ENCODE results near the gene PUS7L. TPM values are rescaled to one million over a fixed set of nuclear protein-coding genes. Genes with fewer than 3 reads are reported as not detected.

PUS7L gene
- total RNA-seq, 2 experiments from 2014 or later: 16.7 to 18.7 TPM

- no peak for DNase-seq
- H3K36me3 Mint-ChIP-seq (ENCODE audit: low read depth): peaks cover 19% of the 10 kb centered on the region
Measured at GRCh38 chr12:43805149-43805859, 46.7 kb upstream of the PUS7L start.

GRCh38 chr12:43797561-43798217 lies 39.1 kb upstream of the PUS7L start:
- no peak for TF ChIP-seq CTCF (IDR thresholded peaks at IDR 0.05)
- ATAC-seq (no peak), DNase-seq (no peak)
- peaks cover 34% of the 10 kb centered on the region for H3K36me3 Mint-ChIP-seq (ENCODE audit: low read depth)
- peaks cover 11% of the 10 kb centered on the region for H3K4me1 Mint-ChIP-seq (ENCODE audit: low read depth)
- peak overlapping the region; percentile 35 for H3K27ac Mint-ChIP-seq
- H3K4me3 Mint-ChIP-seq: no peak overlapping the region
- no peaks in the 10 kb centered on the region for H3K9me3 Mint-ChIP-seq
- intact Hi-C loops (cut with micrococcal nuclease): no loop called here
- ChIA-PET POLR2A (interaction anchor here (0.7 to 1.7 kb wide), 2 partner anchors 8 to 37 kb away, joined by 3 to 7 read pairs; partner anchors contain the start of gene TWF1), CTCF (interaction anchor here (1.4 to 3.4 kb wide), 2 partner anchors 9 to 38 kb away, joined by 4 to 12 read pairs; partner anchors contain the start of genes IRAK4, PUS7L and TWF1)
- no peaks in the 10 kb centered on the region for H3K27me3 Mint-ChIP-seq

More at GRCh38 chr12:43805149-43805859, 46.7 kb upstream of the PUS7L start:
- POLR2A ChIA-PET: interaction anchor here (0.7 to 2.1 kb wide), 10 partner anchors 9 to 71 kb away, joined by 3 to 10 read pairs (median 4); partner anchors contain the start of genes IRAK4, PUS7L and TMEM117
- Mint-ChIP-seq H3K4me1 (ENCODE audit: low read depth) (peaks cover 33% of the 10 kb centered on the region), H3K4me3 (peak overlapping the region; percentile 82), H3K9me3 (no peaks in the 10 kb centered on the region), H3K27ac (peak overlapping the region; percentile 100), H3K27me3 (no peaks in the 10 kb centered on the region)
- no peak for TF ChIP-seq CTCF (IDR thresholded peaks at IDR 0.05)
- ATAC-seq: no peak
- intact Hi-C loops (cut with micrococcal nuclease): loop anchor here (5.0 kb wide), 1 partner anchor 48 kb away; the partner anchor contains the start of genes IRAK4 and PUS7L
- CTCF ChIA-PET: interaction anchor here (1.0 to 4.6 kb wide), 7 partner anchors 8 to 77 kb away, joined by 3 to 34 read pairs (median 4); no protein-coding TSS in a partner anchor

GRCh38 chr12:43795716-43796280 lies 37.2 kb upstream of the PUS7L start:
- Mint-ChIP-seq H3K4me1 (ENCODE audit: low read depth) (peaks cover 7% of the 10 kb centered on the region), H3K27ac (peak overlapping the region; percentile 2), H3K4me3 (no peak overlapping the region), H3K36me3 (ENCODE audit: low read depth) (peaks cover 35% of the 10 kb centered on the region), H3K27me3 (no peaks in the 10 kb centered on the region), H3K9me3 (no peaks in the 10 kb centered on the region)
- DNase-seq (no peak), ATAC-seq (no peak)
- POLR2A ChIA-PET: interaction anchor here (1.7 kb wide), 1 partner anchor 10 kb away, joined by 7 read pairs; the partner anchor contains the start of gene TWF1
- no peak for TF ChIP-seq CTCF (IDR thresholded peaks at IDR 0.05)
- CTCF ChIA-PET: interaction anchor here (1.3 to 3.4 kb wide), 2 partner anchors 11 to 19 kb away, joined by 3 to 12 read pairs; partner anchors contain the start of gene TWF1
- intact Hi-C loops (cut with micrococcal nuclease): no loop called here

GRCh38 chr12:43789941-43790340 lies 31.4 kb upstream of the PUS7L start:
- intact Hi-C loops (cut with micrococcal nuclease): no loop called here
- Mint-ChIP-seq H3K9me3 (no peaks in the 10 kb centered on the region), H3K27me3 (no peaks in the 10 kb centered on the region), H3K4me1 (ENCODE audit: low read depth) (no peaks in the 10 kb centered on the region), H3K4me3 (no peak overlapping the region), H3K27ac (no peak overlapping the region), H3K36me3 (ENCODE audit: low read depth) (peaks cover 22% of the 10 kb centered on the region)
- TF ChIP-seq CTCF (IDR thresholded peaks at IDR 0.05): no peak
- DNase-seq (no peak), ATAC-seq (no peak)
- ChIA-PET POLR2A (no interaction called here), CTCF (no interaction called here)
